Lower leg skin (tissue), 3 donors: ENCODE results near the gene B3GNT4.

Source experiments
- CTCF ChIP-seq, 3 donors: fragments of 450-650 bp; IDR thresholded peaks; one replicate each; pipeline ENCODE4 v1.5.1; 2016; ENCODE audit warnings: antibody characterized with exemption in 3 of 3, mild to moderate bottlenecking in 3 of 3, moderate library complexity in 2 of 3
- POLR2A ChIP-seq, 2 donors: fragments of 450-650 bp; IDR thresholded peaks; one replicate each; pipeline ENCODE4 v1.6.1; 2016 to 2017; ENCODE audit warnings: antibody characterized with exemption in 2 of 2, mild to moderate bottlenecking in 1 of 2, moderate library complexity in 1 of 2

GRCh38 chr12:122158700-122159285, 44.7 kb upstream of the B3GNT4 start:
- TF ChIP-seq POLR2A (IDR thresholded peaks at IDR 0.05) (no peak), CTCF (IDR thresholded peaks at IDR 0.05) (no peak)
